ENCODE measurements around the gene SMCR8. TPM values are rescaled to one million over a fixed set of nuclear protein-coding genes. Genes with fewer than 3 reads are reported as not detected.
"Not testable (repeated sequence)": the region's sequence is repeated elsewhere in the genome, so short reads cannot be mapped to it uniquely, and the experiment has no call there.

SMCR8 gene
- total RNA-seq, 1 donor from 2014 or later = 18.2 TPM

DNA sequence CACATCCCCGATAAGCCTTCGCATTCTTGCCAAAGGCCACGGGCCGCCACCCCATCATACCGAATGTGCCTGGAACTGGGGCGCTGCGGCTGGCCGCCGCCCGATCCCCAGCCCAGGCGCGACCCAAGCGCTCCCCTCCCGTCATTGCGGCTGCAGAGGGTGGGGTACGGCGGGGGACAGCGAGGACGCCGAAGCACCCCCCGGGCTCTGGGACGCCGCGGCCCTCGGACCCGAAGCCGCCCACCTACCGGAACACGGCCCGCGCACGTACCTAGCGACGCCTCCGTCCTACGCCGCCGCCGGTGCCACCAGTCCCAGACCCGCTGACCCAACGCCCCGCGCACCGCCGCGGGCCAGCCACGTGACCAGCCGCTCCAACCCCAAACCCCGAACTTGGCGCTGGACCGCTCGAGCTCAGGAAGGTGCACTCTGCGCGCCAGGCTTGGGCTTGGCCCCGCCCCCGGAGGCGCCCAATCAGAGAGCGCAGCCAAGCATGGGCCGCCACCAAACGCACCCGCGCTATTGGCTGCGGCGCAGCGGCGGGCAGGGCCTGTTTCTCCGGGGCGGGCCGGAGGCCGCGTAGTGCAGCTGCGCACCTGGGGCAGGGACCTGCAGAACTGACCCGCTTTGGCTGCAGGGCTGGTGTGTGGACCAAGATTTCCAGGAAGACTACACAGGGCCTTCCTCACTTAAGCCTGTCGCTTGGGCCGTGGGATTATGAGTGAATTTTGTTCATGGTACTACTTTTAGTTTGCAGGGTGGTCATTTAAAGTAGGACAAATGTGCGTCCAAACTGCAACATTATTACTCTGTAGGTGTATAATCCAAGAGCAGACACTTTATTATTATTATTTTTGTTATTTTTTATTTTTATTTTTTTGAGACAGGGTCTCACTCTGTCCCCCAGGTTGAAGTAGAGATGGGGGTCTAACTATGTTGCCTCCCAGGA lies 48.3 kb downstream of the SMCR8 start, which contains the start of gene SHMT1:
TSS of gene SHMT1 (minus strand) at position 450 of the 949 bp plus-strand sequence. CDS start 7,569 bp downstream, outside the sequence.
- peaks cover 15% of the 10 kb centered on the region for H3K4me1 Mint-ChIP-seq
- peak within 1 kb of the TSS; percentile 86 for H3K4me3 Mint-ChIP-seq
- DNase-seq (ENCODE audit: low spot score in 2 of 2, unreplicated experiment in 2 of 2) = peak; percentile 83 to 90
- no peaks in the 10 kb centered on the region for H3K9me3 Mint-ChIP-seq
- TF ChIP-seq, protein P1, sequence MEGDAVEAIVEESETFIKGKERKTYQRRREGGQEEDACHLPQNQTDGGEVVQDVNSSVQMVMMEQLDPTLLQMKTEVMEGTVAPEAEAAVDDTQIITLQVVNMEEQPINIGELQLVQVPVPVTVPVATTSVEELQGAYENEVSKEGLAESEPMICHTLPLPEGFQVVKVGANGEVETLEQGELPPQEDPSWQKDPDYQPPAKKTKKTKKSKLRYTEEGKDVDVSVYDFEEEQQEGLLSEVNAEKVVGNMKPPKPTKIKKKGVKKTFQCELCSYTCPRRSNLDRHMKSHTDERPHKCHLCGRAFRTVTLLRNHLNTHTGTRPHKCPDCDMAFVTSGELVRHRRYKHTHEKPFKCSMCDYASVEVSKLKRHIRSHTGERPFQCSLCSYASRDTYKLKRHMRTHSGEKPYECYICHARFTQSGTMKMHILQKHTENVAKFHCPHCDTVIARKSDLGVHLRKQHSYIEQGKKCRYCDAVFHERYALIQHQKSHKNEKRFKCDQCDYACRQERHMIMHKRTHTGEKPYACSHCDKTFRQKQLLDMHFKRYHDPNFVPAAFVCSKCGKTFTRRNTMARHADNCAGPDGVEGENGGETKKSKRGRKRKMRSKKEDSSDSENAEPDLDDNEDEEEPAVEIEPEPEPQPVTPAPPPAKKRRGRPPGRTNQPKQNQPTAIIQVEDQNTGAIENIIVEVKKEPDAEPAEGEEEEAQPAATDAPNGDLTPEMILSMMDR (IDR thresholded peaks at IDR 0.05; ENCODE audit: unreplicated experiment) = no peak
- peak within 1 kb of the TSS; percentile 50 for H3K27ac Mint-ChIP-seq
- H3K27me3 Mint-ChIP-seq (ENCODE audit: low read depth) = no peaks in the 10 kb centered on the region
- H3K36me3 Mint-ChIP-seq = no peaks in the 10 kb centered on the region

DNA sequence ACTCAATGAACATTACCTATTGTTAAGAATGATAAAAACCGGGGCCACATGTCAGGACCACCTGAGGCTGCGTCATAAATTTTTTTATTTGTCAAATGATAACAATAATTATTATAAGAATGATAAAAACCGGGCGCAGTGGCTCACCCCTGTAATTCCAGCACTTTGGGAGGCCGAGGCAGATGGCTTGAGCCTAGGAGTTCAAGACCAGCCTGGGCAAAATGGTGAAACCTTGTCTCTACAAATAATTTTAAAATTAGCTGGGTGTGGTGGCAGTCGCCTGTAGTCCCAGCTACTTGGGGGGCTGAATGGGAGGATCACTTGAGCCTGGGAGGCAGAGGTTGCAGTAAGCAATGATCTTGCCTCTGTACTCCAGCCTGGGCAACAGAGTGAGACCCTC lies 49.1 kb downstream of the SMCR8 start:
- no peaks in the 10 kb centered on the region for H3K27me3 Mint-ChIP-seq (ENCODE audit: low read depth)
- no peaks in the 10 kb centered on the region for H3K36me3 Mint-ChIP-seq
- H3K4me3 Mint-ChIP-seq = no peak overlapping the region
- H3K4me1 Mint-ChIP-seq = peaks cover 15% of the 10 kb centered on the region
- H3K27ac Mint-ChIP-seq = no peak overlapping the region
- TF ChIP-seq, protein P1 (IDR thresholded peaks at IDR 0.05; ENCODE audit: unreplicated experiment) = no peak
- H3K9me3 Mint-ChIP-seq = no peaks in the 10 kb centered on the region
- DNase-seq (ENCODE audit: low spot score in 2 of 2, unreplicated experiment in 2 of 2) = no peak

DNA sequence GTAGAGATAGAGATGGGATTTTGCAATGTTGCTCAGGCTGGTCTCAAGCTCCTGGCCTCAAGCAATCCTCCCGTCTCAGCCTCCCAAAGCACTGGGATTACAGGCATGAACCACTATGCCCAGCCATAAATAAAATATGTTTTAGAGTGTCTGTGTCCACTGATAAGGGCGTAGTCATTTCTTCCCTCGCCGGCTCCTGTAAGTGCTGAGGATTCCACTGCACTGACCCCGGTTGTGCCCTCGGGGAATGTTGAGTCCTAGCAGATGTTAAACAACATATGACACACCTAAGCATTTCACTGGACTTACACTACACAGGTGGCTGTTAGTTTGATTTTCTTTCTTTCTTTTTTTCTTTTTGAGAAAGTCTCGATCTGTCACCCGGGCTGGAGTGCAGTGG lies 53.9 kb downstream of the SMCR8 start:
- no peak overlapping the region for H3K27ac Mint-ChIP-seq
- DNase-seq (ENCODE audit: low spot score in 2 of 2, unreplicated experiment in 2 of 2) = no peak
- H3K4me3 Mint-ChIP-seq = no peak overlapping the region
- TF ChIP-seq, protein P1 (IDR thresholded peaks at IDR 0.05; ENCODE audit: unreplicated experiment) = no peak
- H3K9me3 Mint-ChIP-seq = no peaks in the 10 kb centered on the region
- no peaks in the 10 kb centered on the region for H3K4me1 Mint-ChIP-seq
- H3K36me3 Mint-ChIP-seq = no peaks in the 10 kb centered on the region
- H3K27me3 Mint-ChIP-seq (ENCODE audit: low read depth) = no peaks in the 10 kb centered on the region

DNA sequence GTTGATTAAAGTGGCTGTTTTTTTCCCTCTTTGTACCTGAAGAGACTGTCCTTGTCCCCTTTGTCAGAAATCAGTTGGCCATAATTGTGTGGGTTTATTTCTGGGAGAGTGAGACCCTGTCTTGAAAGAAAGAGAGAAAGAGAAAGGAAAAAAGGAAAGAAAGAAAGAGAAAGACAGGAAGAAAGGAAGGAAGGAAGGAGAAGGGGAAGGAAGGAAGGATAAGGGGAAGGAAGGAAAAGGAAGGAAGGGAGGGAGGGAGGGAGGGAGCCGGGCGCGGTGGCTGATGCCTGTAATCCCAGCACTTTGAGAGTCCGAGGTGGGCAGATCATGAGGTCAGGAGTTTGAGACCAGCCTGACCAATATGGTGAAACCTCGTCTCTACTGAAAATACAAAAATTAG lies 55.7 kb downstream of the SMCR8 start:
- H3K9me3 Mint-ChIP-seq = peaks cover 6% of the 10 kb centered on the region
- TF ChIP-seq, protein P1 (IDR thresholded peaks at IDR 0.05; ENCODE audit: unreplicated experiment) = no peak
- no peak for DNase-seq (ENCODE audit: low spot score in 2 of 2, unreplicated experiment in 2 of 2)
- no peak overlapping the region for H3K4me3 Mint-ChIP-seq
- H3K36me3 Mint-ChIP-seq = no peaks in the 10 kb centered on the region
- H3K4me1 Mint-ChIP-seq = no peaks in the 10 kb centered on the region
- no peaks in the 10 kb centered on the region for H3K27me3 Mint-ChIP-seq (ENCODE audit: low read depth)
- H3K27ac Mint-ChIP-seq = no peak overlapping the region

DNA sequence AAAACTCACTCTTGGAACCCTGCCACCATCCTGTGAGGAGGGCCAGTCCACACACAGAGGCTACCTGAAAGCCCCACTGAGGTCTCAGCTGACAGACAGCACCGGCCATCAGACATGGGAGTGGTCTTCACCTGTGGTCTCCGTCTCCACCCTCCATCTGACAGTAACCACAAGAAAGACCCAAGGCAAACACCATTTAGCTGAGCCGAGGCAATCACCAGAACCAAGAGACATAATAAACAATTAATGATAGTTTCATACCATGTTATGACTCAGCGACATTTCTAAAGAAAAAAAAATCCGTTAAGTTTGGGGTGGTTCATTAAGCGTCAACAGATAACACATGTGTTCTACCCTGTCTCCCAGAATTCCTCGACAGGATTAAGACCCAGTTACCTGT lies 56.4 kb downstream of the SMCR8 start:
- TF ChIP-seq, protein P1 (IDR thresholded peaks at IDR 0.05; ENCODE audit: unreplicated experiment) = no peak
- Mint-ChIP-seq H3K27ac (no peak overlapping the region), H3K27me3 (ENCODE audit: low read depth) (no peaks in the 10 kb centered on the region), H3K4me3 (no peak overlapping the region), H3K9me3 (peaks cover 6% of the 10 kb centered on the region), H3K36me3 (no peaks in the 10 kb centered on the region), H3K4me1 (no peaks in the 10 kb centered on the region)
- DNase-seq (ENCODE audit: low spot score in 2 of 2, unreplicated experiment in 2 of 2) = no peak

DNA sequence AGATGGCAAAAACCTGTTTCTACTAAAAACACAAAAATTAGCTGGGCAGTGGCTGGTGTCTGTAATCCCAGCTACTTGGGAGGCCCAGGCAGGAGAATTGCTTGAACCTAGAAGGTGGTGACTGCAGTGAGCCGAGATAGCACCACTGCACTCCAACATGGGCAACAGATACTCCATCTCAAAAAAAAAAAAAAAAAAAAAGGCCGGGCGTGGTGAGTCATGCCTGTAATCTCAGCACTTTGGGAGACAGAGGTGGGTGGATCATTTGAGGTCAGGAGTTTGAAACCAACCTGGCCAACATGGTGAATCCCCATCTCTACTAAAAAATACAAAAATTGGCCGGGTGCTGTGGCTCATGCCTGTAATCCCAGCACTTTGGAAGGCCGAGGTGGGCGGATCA lies 58.1 kb downstream of the SMCR8 start:
- H3K36me3 Mint-ChIP-seq, H3K4me1 Mint-ChIP-seq: not testable (repeated sequence)

More for the DNA sequence above, 58.1 kb downstream of the SMCR8 start:
- H3K9me3 Mint-ChIP-seq; DNase-seq (ENCODE audit: low spot score in 2 of 2, unreplicated experiment in 2 of 2); H3K27me3 Mint-ChIP-seq (ENCODE audit: low read depth); H3K4me3 Mint-ChIP-seq; H3K27ac Mint-ChIP-seq: not testable (repeated sequence)

Measured in mesothelial cell of epicardium (in vitro differentiated cells).